ENCODE results near the gene NXPH1.

The NXPH1 gene

DNA sequence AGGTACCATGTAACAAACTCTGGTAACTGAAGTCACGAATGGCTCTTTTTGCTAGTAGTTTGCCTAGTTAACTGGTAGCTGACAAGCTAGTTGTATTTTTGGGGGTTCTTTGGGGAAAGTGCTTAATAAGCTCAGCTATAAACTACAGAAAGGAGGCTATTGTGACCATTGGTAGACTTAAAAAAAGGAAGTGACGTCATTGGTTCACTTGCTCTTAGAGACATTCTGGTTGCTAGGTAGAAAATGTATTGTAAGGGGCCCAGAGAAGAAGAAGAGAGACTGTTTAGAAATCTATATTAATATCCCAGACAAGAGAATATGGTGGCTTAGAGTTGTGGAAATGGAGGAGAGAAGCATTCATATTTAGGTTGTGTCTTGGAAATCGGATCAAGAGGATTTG, 103.0 kb downstream of the NXPH1 start:
- H3K9me3 ChIP-seq (ENCODE audit: low read length) = no peaks in the 10 kb centered on the region
- H3K9ac ChIP-seq (ENCODE audit: low read length) = no peak overlapping the region
- no peak for TF ChIP-seq EZH2 (IDR thresholded peaks at IDR 0.05; ENCODE audit: borderline replicate concordance, low read length)
- TF ChIP-seq, protein P1, sequence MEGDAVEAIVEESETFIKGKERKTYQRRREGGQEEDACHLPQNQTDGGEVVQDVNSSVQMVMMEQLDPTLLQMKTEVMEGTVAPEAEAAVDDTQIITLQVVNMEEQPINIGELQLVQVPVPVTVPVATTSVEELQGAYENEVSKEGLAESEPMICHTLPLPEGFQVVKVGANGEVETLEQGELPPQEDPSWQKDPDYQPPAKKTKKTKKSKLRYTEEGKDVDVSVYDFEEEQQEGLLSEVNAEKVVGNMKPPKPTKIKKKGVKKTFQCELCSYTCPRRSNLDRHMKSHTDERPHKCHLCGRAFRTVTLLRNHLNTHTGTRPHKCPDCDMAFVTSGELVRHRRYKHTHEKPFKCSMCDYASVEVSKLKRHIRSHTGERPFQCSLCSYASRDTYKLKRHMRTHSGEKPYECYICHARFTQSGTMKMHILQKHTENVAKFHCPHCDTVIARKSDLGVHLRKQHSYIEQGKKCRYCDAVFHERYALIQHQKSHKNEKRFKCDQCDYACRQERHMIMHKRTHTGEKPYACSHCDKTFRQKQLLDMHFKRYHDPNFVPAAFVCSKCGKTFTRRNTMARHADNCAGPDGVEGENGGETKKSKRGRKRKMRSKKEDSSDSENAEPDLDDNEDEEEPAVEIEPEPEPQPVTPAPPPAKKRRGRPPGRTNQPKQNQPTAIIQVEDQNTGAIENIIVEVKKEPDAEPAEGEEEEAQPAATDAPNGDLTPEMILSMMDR (IDR thresholded peaks at IDR 0.05; ENCODE audit: low read length) = no peak
- H3K4me3 ChIP-seq (ENCODE audit: low read depth, low read length, poor library complexity, severe bottlenecking) = no peak overlapping the region
- H3K79me2 ChIP-seq (ENCODE audit: insufficient read depth, low read length) = no peaks in the 10 kb centered on the region
- H3K9me2 ChIP-seq (ENCODE audit: low read depth, low read length) = no peaks in the 10 kb centered on the region; the same call in 1 of the 2 replicates
- H3K4me2 ChIP-seq (ENCODE audit: low read length) = no peak overlapping the region
- H2AFZ ChIP-seq (ENCODE audit: low read length) = no peak overlapping the region
- no peaks in the 10 kb centered on the region for H3F3A ChIP-seq (ENCODE audit: insufficient read depth, low read length)
- no peaks in the 10 kb centered on the region for H3K36me3 ChIP-seq (ENCODE audit: insufficient read depth, low read length)
- H3K4me1 ChIP-seq (ENCODE audit: insufficient read depth, low read length, severe bottlenecking) = no peaks in the 10 kb centered on the region
- H3K27me3 ChIP-seq (ENCODE audit: insufficient read depth, low read length) = no peaks in the 10 kb centered on the region
- no peak overlapping the region for H3K27ac ChIP-seq (ENCODE audit: low read depth, low read length, poor library complexity, severe bottlenecking)
- no peaks in the 10 kb centered on the region for H4K20me1 ChIP-seq (ENCODE audit: insufficient read depth, low read length)

DNA sequence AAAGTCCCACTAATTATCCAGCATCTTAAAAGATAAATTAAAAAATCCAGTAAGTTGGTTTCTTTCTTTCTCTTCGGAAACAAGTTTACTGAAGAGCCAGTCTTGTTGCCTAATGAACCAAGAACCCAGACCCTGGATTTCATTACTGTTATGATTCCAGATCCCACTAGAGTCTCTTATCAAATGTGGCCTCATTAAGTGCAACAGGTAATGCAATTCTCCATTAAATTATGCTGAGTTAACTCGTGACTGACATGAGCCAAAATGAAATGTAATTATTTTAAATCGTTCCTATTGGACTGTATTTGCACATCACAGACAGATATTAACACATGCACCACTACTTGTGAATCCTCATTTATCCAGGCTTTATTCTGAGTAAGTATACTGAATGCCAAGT, 115.6 kb downstream of the NXPH1 start:
- H3K9me3 ChIP-seq (ENCODE audit: low read length) = no peaks in the 10 kb centered on the region
- H3K9me2 ChIP-seq (ENCODE audit: low read depth, low read length) = no peaks in the 10 kb centered on the region
- no peak overlapping the region for H3K4me3 ChIP-seq (ENCODE audit: low read depth, low read length, poor library complexity, severe bottlenecking)
- H3K27ac ChIP-seq (ENCODE audit: low read depth, low read length, poor library complexity, severe bottlenecking) = no peak overlapping the region
- H3K36me3 ChIP-seq (ENCODE audit: insufficient read depth, low read length) = no peaks in the 10 kb centered on the region
- H3K9ac ChIP-seq (ENCODE audit: low read length) = no peak overlapping the region
- H2AFZ ChIP-seq (ENCODE audit: low read length) = no peak overlapping the region
- no peaks in the 10 kb centered on the region for H3K27me3 ChIP-seq (ENCODE audit: insufficient read depth, low read length)
- no peaks in the 10 kb centered on the region for H3K79me2 ChIP-seq (ENCODE audit: insufficient read depth, low read length)
- no peaks in the 10 kb centered on the region for H4K20me1 ChIP-seq (ENCODE audit: insufficient read depth, low read length)
- H3F3A ChIP-seq (ENCODE audit: insufficient read depth, low read length) = no peaks in the 10 kb centered on the region; the same call in 1 of the 2 replicates
- TF ChIP-seq EZH2 (IDR thresholded peaks at IDR 0.05; ENCODE audit: borderline replicate concordance, low read length) = no peak
- TF ChIP-seq, protein P1 (IDR thresholded peaks at IDR 0.05; ENCODE audit: low read length) = no peak
- H3K4me2 ChIP-seq (ENCODE audit: low read length) = no peak overlapping the region
- no peaks in the 10 kb centered on the region for H3K4me1 ChIP-seq (ENCODE audit: insufficient read depth, low read length, severe bottlenecking)

DNA sequence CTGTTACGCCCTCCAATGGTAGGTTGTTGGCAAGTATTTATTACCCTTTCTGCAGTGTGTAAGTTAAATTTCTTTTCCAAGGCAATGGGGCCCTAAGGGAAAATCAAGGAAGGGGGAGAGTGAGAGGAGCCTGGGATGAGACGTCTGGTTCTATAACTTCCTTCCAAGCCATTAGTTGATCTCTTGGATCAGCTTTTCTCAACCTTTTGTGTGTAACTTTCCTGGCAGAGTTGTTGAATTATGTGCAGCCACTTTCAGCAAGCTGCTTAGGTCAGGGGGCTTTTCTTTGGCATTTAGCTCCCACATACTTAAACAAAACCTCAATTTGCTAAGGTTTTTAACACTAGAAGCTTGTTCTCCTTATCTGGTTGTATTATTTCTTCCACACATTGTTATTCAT, 127.1 kb downstream of the NXPH1 start:
- Histone ChIP-seq H4K20me1 (ENCODE audit: insufficient read depth, low read length) (no peaks in the 10 kb centered on the region), H3K9ac (ENCODE audit: low read length) (no peak overlapping the region), H3K79me2 (ENCODE audit: insufficient read depth, low read length) (no peaks in the 10 kb centered on the region)

More for the DNA sequence above, 127.1 kb downstream of the NXPH1 start:
- TF ChIP-seq EZH2 (IDR thresholded peaks at IDR 0.05; ENCODE audit: borderline replicate concordance, low read length) = no peak
- TF ChIP-seq, protein P1 (IDR thresholded peaks at IDR 0.05; ENCODE audit: low read length) = no peak
- no peaks in the 10 kb centered on the region for H3K9me2 ChIP-seq (ENCODE audit: low read depth, low read length)
- H2AFZ ChIP-seq (ENCODE audit: low read length) = no peak overlapping the region
- no peak overlapping the region for H3K4me3 ChIP-seq (ENCODE audit: low read depth, low read length, poor library complexity, severe bottlenecking)
- no peak overlapping the region for H3K27ac ChIP-seq (ENCODE audit: low read depth, low read length, poor library complexity, severe bottlenecking)
- H3K4me2 ChIP-seq (ENCODE audit: low read length) = no peak overlapping the region
- no peaks in the 10 kb centered on the region for H3K36me3 ChIP-seq (ENCODE audit: insufficient read depth, low read length)
- no peaks in the 10 kb centered on the region for H3K4me1 ChIP-seq (ENCODE audit: insufficient read depth, low read length, severe bottlenecking)
- H3K9me3 ChIP-seq (ENCODE audit: low read length) = no peaks in the 10 kb centered on the region
- H3F3A ChIP-seq (ENCODE audit: insufficient read depth, low read length) = no peaks in the 10 kb centered on the region
- H3K27me3 ChIP-seq (ENCODE audit: insufficient read depth, low read length) = no peaks in the 10 kb centered on the region

Data from OCI-LY1 (cell line).